HepG2 (cell line): ENCODE data around the gene AFAP1. TPM values are rescaled to one million over a fixed set of nuclear protein-coding genes. Genes with fewer than 3 reads are reported as not detected.

ENCODE experiments used
- AHR ChIP-seq: IDR thresholded peaks from 2 replicates; pipeline ENCODE4 v1.6.1; 2018; ENCODE audit warnings: missing genetic modification reagents, missing compliant biosample characterization
- BORCS8-MEF2B ChIP-seq: sonication (generic); formaldehyde crosslinking; IDR thresholded peaks from 2 replicates; pipeline ENCODE4 v1.8.0; 2022; ENCODE audit warnings: mild to moderate bottlenecking, missing genetic modification reagents
- CAMTA2 ChIP-seq: sonication (generic); formaldehyde crosslinking; IDR thresholded peaks from 2 replicates; pipeline ENCODE4 v1.4.0; 2020; ENCODE audit warnings: mild to moderate bottlenecking, missing genetic modification reagents, borderline replicate concordance
- GZF1 ChIP-seq: sonication (generic); formaldehyde crosslinking; IDR thresholded peaks from 2 replicates; pipeline ENCODE4 v1.5.1; 2020; ENCODE audit warnings: mild to moderate bottlenecking, missing genetic modification reagents
- MTA3 ChIP-seq: sonication (generic); formaldehyde crosslinking; IDR thresholded peaks from 2 replicates; pipeline ENCODE4 v1.4.0; 2020; ENCODE audit warnings: missing genetic modification reagents
- PPARG ChIP-seq: conservative IDR thresholded peaks from 2 replicates; pipeline ENCODE4 v1.6.1; 2016; ENCODE audit warnings: missing biosample characterization, missing genetic modification reagents
- SMARCC2 ChIP-seq: fragments of 450-650 bp; IDR thresholded peaks from 2 replicates; pipeline ENCODE4 v1.6.1; 2017; ENCODE audit warnings: antibody characterized with exemption, mild to moderate bottlenecking
- TOE1 ChIP-seq: sonication (generic); formaldehyde crosslinking; IDR thresholded peaks from 2 replicates; pipeline ENCODE4 v1.4.0; 2020; ENCODE audit warnings: mild to moderate bottlenecking, missing genetic modification reagents
- ZMYM2 ChIP-seq: sonication (generic); formaldehyde crosslinking; IDR thresholded peaks from 2 replicates; pipeline ENCODE4 v1.8.0; 2022; ENCODE audit warnings: mild to moderate bottlenecking, missing genetic modification reagents
- ZNF160 ChIP-seq: sonication (generic); formaldehyde crosslinking; IDR thresholded peaks from 2 replicates; pipeline ENCODE4 v1.8.0; 2022; ENCODE audit warnings: mild to moderate bottlenecking, inconsistent platforms, missing genetic modification reagents
- ZNF496 ChIP-seq: sonication (generic); formaldehyde crosslinking; IDR thresholded peaks from 2 replicates; pipeline ENCODE4 v1.8.1; 2023; ENCODE audit warnings: mild to moderate bottlenecking, moderate library complexity, missing genetic modification reagents; ENCODE audit not compliant: insufficient replicate concordance
- ZNF598 ChIP-seq: sonication (generic); formaldehyde crosslinking; IDR thresholded peaks from 2 replicates; pipeline ENCODE4 v1.5.1; 2020; ENCODE audit warnings: mild to moderate bottlenecking, missing genetic modification reagents, borderline replicate concordance
- ZNF747 ChIP-seq: sonication (generic); formaldehyde crosslinking; IDR thresholded peaks from 2 replicates; pipeline ENCODE4 v1.8.1; 2023; ENCODE audit warnings: missing genetic modification reagents, mild to moderate bottlenecking, borderline replicate concordance
- polyA plus RNA-seq, 8 experiments: library from polyadenylated mRNA; depleted of rRNA in 3 of 8; stranded (reverse) in 7 of 8; unstranded in 1 of 8; fragments of >200 nt; fragmentation: Illumina TruSeq in 4 of 8; extraction: Trizol in 4 of 8; gene quantifications; 2 replicates each; pipeline versions ENCODE4 v1.2.1 to v1.2.3, GENCODE V29; 2011 to 2016; ENCODE audit warnings: low read depth in 4 of 8, missing spikeins in 1 of 8, mixed read lengths in 1 of 8; ENCODE audit not compliant: insufficient read depth in 1 of 8
- total RNA-seq, 5 experiments: library from RNA; depleted of rRNA; stranded (reverse); fragments of >200 nt; fragmentation: Illumina TruSeq; extraction: Trizol; gene quantifications; 2 replicates each; pipeline ENCODE4 v1.2.3, GENCODE V29; 2016; ENCODE audit warnings: low read depth in 1 of 5
- TF ChIP-seq, protein P1 (sequence below): conservative IDR thresholded peaks from 2 replicates; pipeline ENCODE4 v1.6.1; 2018; ENCODE audit warnings: missing genetic modification reagents
- TF ChIP-seq, protein P2 (sequence below): sonication (generic); formaldehyde crosslinking; IDR thresholded peaks from 2 replicates; pipeline ENCODE4 v1.9.0; 2022; ENCODE audit warnings: missing genetic modification reagents, mild to moderate bottlenecking, borderline replicate concordance

The AFAP1 gene
- total and polyA plus RNA-seq, 2 of the 13 experiments (the other 11 are each of a cell fraction or from before 2014, with no cell fraction given), result 2.5 TPM

DNA sequence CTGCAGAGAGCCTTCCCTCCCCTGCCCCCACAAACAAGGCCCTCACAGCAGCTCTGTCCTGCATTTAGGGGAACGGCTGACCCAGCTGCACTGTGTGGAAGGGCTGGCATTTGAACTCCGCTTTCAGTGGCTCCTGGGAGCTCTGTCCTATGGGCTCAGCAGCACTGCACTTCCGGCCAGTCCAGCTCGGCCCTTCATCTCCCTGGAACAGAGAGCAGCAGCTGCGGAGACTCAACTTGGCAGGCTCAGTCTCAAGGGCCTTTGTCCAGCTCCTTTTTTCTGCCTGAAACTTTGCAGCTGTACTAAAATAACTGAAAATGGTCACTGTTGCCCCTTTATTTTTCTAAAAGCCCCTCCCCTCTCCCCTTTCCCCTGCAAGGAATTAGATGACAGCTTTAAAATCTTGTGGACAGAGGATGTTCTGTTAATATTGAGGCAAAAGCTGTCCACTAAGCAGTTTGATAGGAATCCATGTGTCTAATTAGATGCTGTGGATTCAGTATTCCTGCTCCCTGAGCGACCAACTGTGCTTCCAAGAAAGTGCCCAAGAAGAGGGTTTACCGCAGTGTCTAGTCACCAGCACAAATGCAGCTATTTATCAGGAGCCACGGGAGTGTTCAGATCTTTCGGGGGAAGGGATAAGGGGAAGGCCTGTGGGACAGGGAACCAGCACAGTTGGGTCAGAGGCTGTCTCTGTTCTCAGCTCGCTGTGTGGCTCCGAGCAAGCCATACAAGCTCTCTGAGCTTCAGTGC is 133.1 kb downstream of the AFAP1 start (continued):
- no peak for TF ChIP-seq TOE1 (CRISPR knock-in tag)
- no peak for TF ChIP-seq ZNF598
- no peak for TF ChIP-seq BORCS8-MEF2B (CRISPR knock-in tag)
- TF ChIP-seq PPARG, result no peak
- TF ChIP-seq ZNF747 (CRISPR knock-in tag), result no peak
- TF ChIP-seq, protein P1, sequence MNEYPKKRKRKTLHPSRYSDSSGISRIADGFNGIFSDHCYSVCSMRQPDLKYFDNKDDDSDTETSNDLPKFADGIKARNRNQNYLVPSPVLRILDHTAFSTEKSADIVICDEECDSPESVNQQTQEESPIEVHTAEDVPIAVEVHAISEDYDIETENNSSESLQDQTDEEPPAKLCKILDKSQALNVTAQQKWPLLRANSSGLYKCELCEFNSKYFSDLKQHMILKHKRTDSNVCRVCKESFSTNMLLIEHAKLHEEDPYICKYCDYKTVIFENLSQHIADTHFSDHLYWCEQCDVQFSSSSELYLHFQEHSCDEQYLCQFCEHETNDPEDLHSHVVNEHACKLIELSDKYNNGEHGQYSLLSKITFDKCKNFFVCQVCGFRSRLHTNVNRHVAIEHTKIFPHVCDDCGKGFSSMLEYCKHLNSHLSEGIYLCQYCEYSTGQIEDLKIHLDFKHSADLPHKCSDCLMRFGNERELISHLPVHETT (CRISPR knock-in tag), result no peak
- TF ChIP-seq ZNF496, result no peak
- TF ChIP-seq GZF1, result no peak
- no peak for TF ChIP-seq ZNF160
- TF ChIP-seq CAMTA2, result no peak
- no peak for TF ChIP-seq MTA3 (CRISPR knock-in tag)
- TF ChIP-seq, protein P2, sequence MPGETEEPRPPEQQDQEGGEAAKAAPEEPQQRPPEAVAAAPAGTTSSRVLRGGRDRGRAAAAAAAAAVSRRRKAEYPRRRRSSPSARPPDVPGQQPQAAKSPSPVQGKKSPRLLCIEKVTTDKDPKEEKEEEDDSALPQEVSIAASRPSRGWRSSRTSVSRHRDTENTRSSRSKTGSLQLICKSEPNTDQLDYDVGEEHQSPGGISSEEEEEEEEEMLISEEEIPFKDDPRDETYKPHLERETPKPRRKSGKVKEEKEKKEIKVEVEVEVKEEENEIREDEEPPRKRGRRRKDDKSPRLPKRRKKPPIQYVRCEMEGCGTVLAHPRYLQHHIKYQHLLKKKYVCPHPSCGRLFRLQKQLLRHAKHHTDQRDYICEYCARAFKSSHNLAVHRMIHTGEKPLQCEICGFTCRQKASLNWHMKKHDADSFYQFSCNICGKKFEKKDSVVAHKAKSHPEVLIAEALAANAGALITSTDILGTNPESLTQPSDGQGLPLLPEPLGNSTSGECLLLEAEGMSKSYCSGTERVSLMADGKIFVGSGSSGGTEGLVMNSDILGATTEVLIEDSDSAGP (CRISPR knock-in tag), result 0 out of 2 replicates have a peak, but pooled peaks have one; percentile 45
- no peak for TF ChIP-seq SMARCC2
- no peak for TF ChIP-seq ZMYM2
- no peak for TF ChIP-seq AHR (CRISPR knock-in tag)
